K562 (cell line): ENCODE data around the gene GPR108. TPM values are rescaled to one million over a fixed set of nuclear protein-coding genes. Genes with fewer than 3 reads are reported as not detected.

Experiments used
- ADNP ChIP-seq: fragments of 200-800 bp; sonication (Bioruptor generic); IDR thresholded peaks from 2 replicates; pipeline ENCODE4 v1.6.1; 2016; ENCODE audit warnings: missing genetic modification characterization, missing compliant biosample characterization
- ARNT ChIP-seq, 2 experiments: fragments of 450-650 bp; IDR thresholded peaks; 2 replicates each; pipeline ENCODE4 v1.6.1; 2016; ENCODE audit warnings: mild to moderate bottlenecking in 1 of 2
- C11orf30 ChIP-seq: fragments of 450-650 bp; IDR thresholded peaks from 2 replicates; pipeline ENCODE4 v1.6.1; 2016; ENCODE audit warnings: low read depth, mild to moderate bottlenecking
- CHD2 ChIP-seq: IDR thresholded peaks from 2 replicates; pipeline ENCODE4 v1.6.1; 2011; ENCODE audit warnings: low read depth, low read length
- DPF2 ChIP-seq: fragments of 450-650 bp; IDR thresholded peaks from 2 replicates; pipeline ENCODE4 v1.6.1; 2016
- HDGF ChIP-seq: fragments of 450-650 bp; IDR thresholded peaks from 2 replicates; pipeline ENCODE4 v1.6.1; 2016
- KDM5B ChIP-seq: fragments of 200-600 bp; sonication (generic); IDR thresholded peaks from 2 replicates; pipeline ENCODE4 v1.6.1; 2012; ENCODE audit warnings: low read depth, mild to moderate bottlenecking, moderate library complexity, low read length, control low read depth, inconsistent platforms; ENCODE audit not compliant: insufficient replicate concordance
- NFE2L1 ChIP-seq: fragments of 450-650 bp; IDR thresholded peaks from 2 replicates; pipeline ENCODE4 v1.6.1; 2016; ENCODE audit warnings: missing genetic modification characterization, low read depth, mild to moderate bottlenecking, missing compliant biosample characterization, moderate library complexity, borderline replicate concordance
- NFIX ChIP-seq: fragments of 250-450 bp; sonication (Bioruptor Pico); IDR thresholded peaks from 2 replicates; pipeline ENCODE4 v1.4.0; 2020; ENCODE audit warnings: low read depth, mild to moderate bottlenecking, moderate library complexity
- PCBP2 ChIP-seq: fragments of 200-400 bp; formaldehyde crosslinking; IDR thresholded peaks from 2 replicates; pipeline ENCODE4 v1.6.1; 2018; ENCODE audit warnings: low read length, low read depth, mild to moderate bottlenecking, moderate library complexity; ENCODE audit not compliant: poor library complexity, severe bottlenecking
- PHF20 ChIP-seq: fragments of 450-650 bp; IDR thresholded peaks from 2 replicates; pipeline ENCODE4 v1.6.1; 2018; ENCODE audit not compliant: partially characterized antibody
- YY1 ChIP-seq, 3 experiments: IDR thresholded peaks; 2 replicates each; pipeline ENCODE4 v1.6.1; 2011; ENCODE audit warnings: low read length in 2 of 3, mild to moderate bottlenecking in 2 of 3, moderate library complexity in 2 of 3, borderline replicate concordance in 1 of 3, control low read depth in 1 of 3, low read depth in 1 of 3; ENCODE audit not compliant: insufficient read depth in 3 of 3, insufficient replicate concordance in 2 of 3, control insufficient read depth in 1 of 3, insufficient read length in 1 of 3; ENCODE audit errors: extremely low read depth in 1 of 3
- ZNF444 ChIP-seq: fragments of 250-450 bp; sonication (Bioruptor Pico); IDR thresholded peaks from 2 replicates; pipeline ENCODE4 v1.4.0; 2020; ENCODE audit warnings: mild to moderate bottlenecking, moderate library complexity
- polyA plus RNA-seq, 8 experiments: library from polyadenylated mRNA; depleted of rRNA in 4 of 8; stranded (reverse) in 5 of 8; unstranded in 3 of 8; fragments of >200 nt; fragmentation: Nextera tagmentation in 2 of 8; fragmentation: Illumina TruSeq in 1 of 8; extraction: Ambion mirVana in 2 of 8; extraction: Trizol in 1 of 8; gene quantifications; 2 replicates each; pipeline versions ENCODE4 v1.2.1 to v1.2.3, GENCODE V29; 2011 to 2014; ENCODE audit warnings: inconsistent platforms in 1 of 8, missing spikeins in 1 of 8
- total RNA-seq, 7 experiments: library from RNA; depleted of rRNA in 6 of 7; stranded (reverse); fragments of >200 nt in 6 of 7; fragmentation: Illumina TruSeq in 2 of 7; extraction: Trizol in 2 of 7; gene quantifications; 2 replicates each; pipeline versions ENCODE4 v1.2.1 to v1.2.3, GENCODE V29; 2011 to 2021; ENCODE audit warnings: low replicate concordance in 1 of 7
- TF ChIP-seq, protein P1 (sequence below): conservative IDR thresholded peaks from 2 replicates; pipeline ENCODE4 v1.6.1; 2011; ENCODE audit warnings: low read depth, mild to moderate bottlenecking, low read length; ENCODE audit not compliant: control insufficient read depth
- TF ChIP-seq, protein P2 (sequence below): sonication (generic); formaldehyde crosslinking; IDR thresholded peaks from 2 replicates; pipeline ENCODE4 v1.8.1; 2023; ENCODE audit warnings: mild to moderate bottlenecking, missing genetic modification reagents
- TF ChIP-seq, protein P3 (sequence below): fragments of 250-450 bp; sonication (Bioruptor Pico); IDR thresholded peaks from 2 replicates; pipeline ENCODE4 v1.8.0; 2021; ENCODE audit warnings: moderate library complexity, mild to moderate bottlenecking, inconsistent platforms
- TF ChIP-seq, protein P4 (sequence below): fragments of 450-650 bp; IDR thresholded peaks from 2 replicates; pipeline ENCODE4 v1.6.1; 2016; ENCODE audit warnings: missing biosample characterization, missing genetic modification characterization
- TF ChIP-seq, protein P5 (sequence below): sonication (generic); formaldehyde crosslinking; IDR thresholded peaks from 2 replicates; pipeline ENCODE4 v1.8.0; 2022; ENCODE audit warnings: mild to moderate bottlenecking, missing genetic modification reagents

GPR108 gene
- total and polyA plus RNA-seq, 9 of the 15 experiments (the other 6 are each of a cell fraction or from before 2014, with no cell fraction given), result 2.4 to 33.2 (median 24.4) TPM

DNA sequence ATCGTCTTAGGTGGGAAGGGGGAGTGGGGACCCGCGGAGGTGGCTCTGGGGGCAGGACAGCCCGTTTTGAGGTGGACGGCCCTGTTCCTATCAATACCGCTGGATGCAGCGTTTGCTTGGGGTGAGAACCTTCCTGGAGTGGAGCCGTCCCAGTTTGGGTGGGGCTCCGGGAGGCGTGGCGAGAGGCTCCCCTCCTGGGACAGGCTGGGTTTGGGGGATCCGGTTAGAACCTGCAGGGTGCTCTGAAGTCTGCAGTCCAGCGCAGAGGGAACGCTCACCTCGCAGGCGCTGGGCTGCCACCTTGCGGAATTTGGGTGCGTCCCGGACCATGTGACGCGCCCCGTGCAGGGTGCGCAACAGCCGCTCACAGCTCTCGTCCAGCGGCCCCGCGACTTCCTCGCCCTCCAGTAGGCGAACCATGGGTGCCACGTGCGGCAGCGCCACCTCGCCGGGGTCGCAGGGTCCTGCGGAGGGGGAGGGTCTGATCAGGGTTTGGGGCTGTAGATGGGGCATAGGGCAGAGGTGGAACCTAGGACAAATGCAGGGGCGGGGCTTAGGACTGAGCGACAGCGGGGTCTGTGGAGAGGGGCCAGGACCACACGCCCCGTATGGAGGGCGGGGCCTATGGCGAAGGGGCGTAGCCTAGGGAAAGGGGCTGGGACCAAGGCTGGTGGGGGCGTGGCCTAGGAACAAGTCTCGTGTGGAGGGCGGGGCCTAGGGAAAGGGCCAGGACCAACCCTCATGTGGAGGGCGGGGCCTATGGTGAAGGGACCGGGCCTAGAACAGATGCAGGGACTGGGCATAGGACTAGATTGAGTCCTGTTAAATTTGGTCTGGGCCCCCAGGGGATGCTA is 16.0 kb upstream of the GPR108 start (continued):
- TF ChIP-seq ADNP (tag) (no peak), CHD2 (peak; percentile 72), NFIX (CRISPR knock-in tag) (no peak), YY1 (IDR thresholded peaks at IDR 0.05; ENCODE audit: borderline replicate concordance in 1 of 3, control insufficient read depth in 1 of 3, extremely low read depth in 1 of 3, insufficient read depth in 3 of 3, insufficient read length in 1 of 3, insufficient replicate concordance in 2 of 3, low read depth in 1 of 3, low read length in 2 of 3) (peak in 2 of 3 experiments; percentile 17 to 50), C11orf30 (peak; percentile 40), ZNF444 (CRISPR knock-in tag) (no peak), DPF2 (peak; percentile 58), NFE2L1 (tag) (no peak), PHF20 (peak; percentile 22), KDM5B (peak; percentile 50), PCBP2 (no peak), ARNT (IDR thresholded peaks at IDR 0.05) (no peak), HDGF (no peak)
- TF ChIP-seq, protein P1, sequence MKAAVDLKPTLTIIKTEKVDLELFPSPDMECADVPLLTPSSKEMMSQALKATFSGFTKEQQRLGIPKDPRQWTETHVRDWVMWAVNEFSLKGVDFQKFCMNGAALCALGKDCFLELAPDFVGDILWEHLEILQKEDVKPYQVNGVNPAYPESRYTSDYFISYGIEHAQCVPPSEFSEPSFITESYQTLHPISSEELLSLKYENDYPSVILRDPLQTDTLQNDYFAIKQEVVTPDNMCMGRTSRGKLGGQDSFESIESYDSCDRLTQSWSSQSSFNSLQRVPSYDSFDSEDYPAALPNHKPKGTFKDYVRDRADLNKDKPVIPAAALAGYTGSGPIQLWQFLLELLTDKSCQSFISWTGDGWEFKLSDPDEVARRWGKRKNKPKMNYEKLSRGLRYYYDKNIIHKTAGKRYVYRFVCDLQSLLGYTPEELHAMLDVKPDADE, result peak; percentile 51
- TF ChIP-seq, protein P2, sequence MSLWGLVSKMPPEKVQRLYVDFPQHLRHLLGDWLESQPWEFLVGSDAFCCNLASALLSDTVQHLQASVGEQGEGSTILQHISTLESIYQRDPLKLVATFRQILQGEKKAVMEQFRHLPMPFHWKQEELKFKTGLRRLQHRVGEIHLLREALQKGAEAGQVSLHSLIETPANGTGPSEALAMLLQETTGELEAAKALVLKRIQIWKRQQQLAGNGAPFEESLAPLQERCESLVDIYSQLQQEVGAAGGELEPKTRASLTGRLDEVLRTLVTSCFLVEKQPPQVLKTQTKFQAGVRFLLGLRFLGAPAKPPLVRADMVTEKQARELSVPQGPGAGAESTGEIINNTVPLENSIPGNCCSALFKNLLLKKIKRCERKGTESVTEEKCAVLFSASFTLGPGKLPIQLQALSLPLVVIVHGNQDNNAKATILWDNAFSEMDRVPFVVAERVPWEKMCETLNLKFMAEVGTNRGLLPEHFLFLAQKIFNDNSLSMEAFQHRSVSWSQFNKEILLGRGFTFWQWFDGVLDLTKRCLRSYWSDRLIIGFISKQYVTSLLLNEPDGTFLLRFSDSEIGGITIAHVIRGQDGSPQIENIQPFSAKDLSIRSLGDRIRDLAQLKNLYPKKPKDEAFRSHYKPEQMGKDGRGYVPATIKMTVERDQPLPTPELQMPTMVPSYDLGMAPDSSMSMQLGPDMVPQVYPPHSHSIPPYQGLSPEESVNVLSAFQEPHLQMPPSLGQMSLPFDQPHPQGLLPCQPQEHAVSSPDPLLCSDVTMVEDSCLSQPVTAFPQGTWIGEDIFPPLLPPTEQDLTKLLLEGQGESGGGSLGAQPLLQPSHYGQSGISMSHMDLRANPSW, result peak; percentile 83; the same call in 1 of the 2 replicates
- TF ChIP-seq, protein P3, sequence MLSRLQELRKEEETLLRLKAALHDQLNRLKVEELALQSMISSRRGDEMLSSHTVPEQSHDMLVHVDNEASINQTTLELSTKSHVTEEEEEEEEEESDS (CRISPR knock-in tag), result no peak
- TF ChIP-seq, protein P4, sequence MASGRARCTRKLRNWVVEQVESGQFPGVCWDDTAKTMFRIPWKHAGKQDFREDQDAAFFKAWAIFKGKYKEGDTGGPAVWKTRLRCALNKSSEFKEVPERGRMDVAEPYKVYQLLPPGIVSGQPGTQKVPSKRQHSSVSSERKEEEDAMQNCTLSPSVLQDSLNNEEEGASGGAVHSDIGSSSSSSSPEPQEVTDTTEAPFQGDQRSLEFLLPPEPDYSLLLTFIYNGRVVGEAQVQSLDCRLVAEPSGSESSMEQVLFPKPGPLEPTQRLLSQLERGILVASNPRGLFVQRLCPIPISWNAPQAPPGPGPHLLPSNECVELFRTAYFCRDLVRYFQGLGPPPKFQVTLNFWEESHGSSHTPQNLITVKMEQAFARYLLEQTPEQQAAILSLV, result no peak
- TF ChIP-seq, protein P5, sequence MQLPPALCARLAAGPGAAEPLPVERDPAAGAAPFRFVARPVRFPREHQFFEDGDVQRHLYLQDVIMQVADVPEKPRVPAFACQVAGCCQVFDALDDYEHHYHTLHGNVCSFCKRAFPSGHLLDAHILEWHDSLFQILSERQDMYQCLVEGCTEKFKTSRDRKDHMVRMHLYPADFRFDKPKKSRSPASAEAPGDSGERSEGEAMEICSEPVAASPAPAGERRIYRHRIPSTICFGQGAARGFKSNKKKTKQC (CRISPR knock-in tag), result peak; percentile 54
